ENCODE measurements around the gene DCBLD1. TPM values are rescaled to one million over a fixed set of nuclear protein-coding genes. Genes with fewer than 3 reads are reported as not detected.

Gene DCBLD1
- total RNA-seq, 2 experiments from 2014 or later: 5.6 to 6.2 TPM

- Mint-ChIP-seq H3K4me1 (no peaks in the 10 kb centered on the region), H3K27me3 (peaks cover 2% of the 10 kb centered on the region), H3K9me3 (no peaks in the 10 kb centered on the region), H3K27ac (no peak overlapping the region), H3K4me3 (no peak overlapping the region), H3K36me3 (no peaks in the 10 kb centered on the region)
- DNase-seq: no peak
- no peak for ATAC-seq (ENCODE audit: low read depth)
- POLR2A ChIA-PET: no interaction called here
These were observed 49.6 kb downstream of the DCBLD1 start for GRCh38 chr6:117531809-117532725.

GRCh38 chr6:117533775-117534174 is 51.3 kb downstream of the DCBLD1 start:
- Mint-ChIP-seq H3K27me3 (no peaks in the 10 kb centered on the region), H3K9me3 (no peaks in the 10 kb centered on the region), H3K36me3 (peaks cover 6% of the 10 kb centered on the region), H3K27ac (no peak overlapping the region), H3K4me1 (peaks cover 2% of the 10 kb centered on the region), H3K4me3 (no peak overlapping the region)
- POLR2A ChIA-PET: no interaction called here
- ATAC-seq (ENCODE audit: low read depth) (no peak), DNase-seq (no peak)

- no peak for DNase-seq
- H3K9me3 Mint-ChIP-seq: no peaks in the 10 kb centered on the region
- POLR2A ChIA-PET: no interaction called here
- H3K4me1 Mint-ChIP-seq: peaks cover 2% of the 10 kb centered on the region
- ATAC-seq (ENCODE audit: low read depth): no peak
- H3K27ac Mint-ChIP-seq: no peak overlapping the region
- H3K27me3 Mint-ChIP-seq: no peaks in the 10 kb centered on the region
- peaks cover 6% of the 10 kb centered on the region for H3K36me3 Mint-ChIP-seq
- H3K4me3 Mint-ChIP-seq: no peak overlapping the region
These were observed 52.5 kb downstream of the DCBLD1 start for GRCh38 chr6:117534974-117535373.

- H3K4me1 Mint-ChIP-seq: peaks cover 2% of the 10 kb centered on the region
- DNase-seq (no peak), ATAC-seq (ENCODE audit: low read depth) (no peak)
- POLR2A ChIA-PET: no interaction called here
- H3K27ac Mint-ChIP-seq: no peak overlapping the region
- no peaks in the 10 kb centered on the region for H3K27me3 Mint-ChIP-seq
- H3K36me3 Mint-ChIP-seq: peaks cover 13% of the 10 kb centered on the region
- no peaks in the 10 kb centered on the region for H3K9me3 Mint-ChIP-seq
- no peak overlapping the region for H3K4me3 Mint-ChIP-seq
These were observed 53.8 kb downstream of the DCBLD1 start for GRCh38 chr6:117536317-117536716.

GRCh38 chr6:117538615-117539014 is 56.1 kb downstream of the DCBLD1 start:
- Mint-ChIP-seq H3K4me3 (no peak overlapping the region), H3K27ac (no peak overlapping the region), H3K36me3 (peaks cover 13% of the 10 kb centered on the region), H3K4me1 (peaks cover 2% of the 10 kb centered on the region), H3K9me3 (no peaks in the 10 kb centered on the region), H3K27me3 (no peaks in the 10 kb centered on the region)
- POLR2A ChIA-PET: no interaction called here
- ATAC-seq (ENCODE audit: low read depth) (no peak), DNase-seq (no peak)

GRCh38 chr6:117540670-117541069 is 58.2 kb downstream of the DCBLD1 start:
- DNase-seq: no peak
- ATAC-seq (ENCODE audit: low read depth): no peak
- Mint-ChIP-seq H3K27me3 (no peaks in the 10 kb centered on the region), H3K4me3 (no peak overlapping the region), H3K27ac (no peak overlapping the region), H3K4me1 (peaks cover 2% of the 10 kb centered on the region), H3K9me3 (no peaks in the 10 kb centered on the region), H3K36me3 (peaks cover 15% of the 10 kb centered on the region)
- POLR2A ChIA-PET: no interaction called here

- no peak for ATAC-seq (ENCODE audit: low read depth)
- H3K9me3 Mint-ChIP-seq: no peaks in the 10 kb centered on the region
- DNase-seq: no peak
- H3K27me3 Mint-ChIP-seq: peaks cover 2% of the 10 kb centered on the region
- H3K27ac Mint-ChIP-seq: no peak overlapping the region
- POLR2A ChIA-PET: no interaction called here
- peaks cover 11% of the 10 kb centered on the region for H3K4me1 Mint-ChIP-seq
- H3K4me3 Mint-ChIP-seq: no peak overlapping the region
- H3K36me3 Mint-ChIP-seq: peaks cover 19% of the 10 kb centered on the region
These were observed 60.0 kb downstream of the DCBLD1 start for GRCh38 chr6:117542493-117542892.

- Mint-ChIP-seq H3K27me3 (peaks cover 2% of the 10 kb centered on the region), H3K4me3 (no peak overlapping the region), H3K36me3 (peaks cover 12% of the 10 kb centered on the region), H3K9me3 (no peaks in the 10 kb centered on the region), H3K4me1 (peaks cover 24% of the 10 kb centered on the region), H3K27ac (no peak overlapping the region)
- ATAC-seq (ENCODE audit: low read depth): no peak
- POLR2A ChIA-PET: no interaction called here
- DNase-seq: no peak
These were observed 62.2 kb downstream of the DCBLD1 start for GRCh38 chr6:117544716-117545115.

GRCh38 chr6:117545161-117545595 is 62.7 kb downstream of the DCBLD1 start:
- no peak for DNase-seq
- Mint-ChIP-seq H3K27ac (no peak overlapping the region), H3K4me1 (peaks cover 29% of the 10 kb centered on the region), H3K36me3 (peaks cover 10% of the 10 kb centered on the region), H3K27me3 (peaks cover 2% of the 10 kb centered on the region), H3K9me3 (no peaks in the 10 kb centered on the region), H3K4me3 (no peak overlapping the region)
- POLR2A ChIA-PET: no interaction called here
- ATAC-seq (ENCODE audit: low read depth): no peak

- Mint-ChIP-seq H3K27ac (peak overlapping the region; percentile 37), H3K4me3 (no peak overlapping the region), H3K27me3 (peaks cover 2% of the 10 kb centered on the region), H3K9me3 (no peaks in the 10 kb centered on the region), H3K4me1 (peaks cover 37% of the 10 kb centered on the region), H3K36me3 (peaks cover 5% of the 10 kb centered on the region)
- DNase-seq (no peak), ATAC-seq (ENCODE audit: low read depth) (no peak)
- POLR2A ChIA-PET: no interaction called here
These were observed 64.2 kb downstream of the DCBLD1 start for GRCh38 chr6:117546674-117547073.

GRCh38 chr6:117547688-117548621 is 65.5 kb downstream of the DCBLD1 start:
- Mint-ChIP-seq H3K4me1 (peaks cover 37% of the 10 kb centered on the region), H3K9me3 (no peaks in the 10 kb centered on the region), H3K27me3 (peaks cover 2% of the 10 kb centered on the region), H3K27ac (peak overlapping the region; percentile 84), H3K36me3 (peaks cover 5% of the 10 kb centered on the region), H3K4me3 (peak overlapping the region; percentile 83)
- DNase-seq (peak; percentile 62), ATAC-seq (ENCODE audit: low read depth) (peak; percentile 48)
- POLR2A ChIA-PET: interaction anchor here (0.6 to 3.6 kb wide), 4 partner anchors 54 to 1346 kb away, joined by 3 to 32 read pairs (median 12); partner anchors contain the start of genes DCBLD1 and GOPC

GRCh38 chr6:117548797-117549301 is 66.4 kb downstream of the DCBLD1 start:
- DNase-seq (no peak), ATAC-seq (ENCODE audit: low read depth) (peak; percentile 55)
- Mint-ChIP-seq H3K36me3 (peaks cover 5% of the 10 kb centered on the region), H3K9me3 (no peaks in the 10 kb centered on the region), H3K27me3 (peaks cover 2% of the 10 kb centered on the region), H3K4me3 (peak overlapping the region; percentile 83), H3K27ac (peak overlapping the region; percentile 89), H3K4me1 (peaks cover 37% of the 10 kb centered on the region)
- POLR2A ChIA-PET: interaction anchor here (2.3 to 3.6 kb wide), 2 partner anchors 53 to 66 kb away, joined by 20 to 32 read pairs; partner anchors contain the start of genes DCBLD1 and GOPC

GRCh38 chr6:117549611-117550010 is 67.1 kb downstream of the DCBLD1 start:
- ATAC-seq (ENCODE audit: low read depth): peak; percentile 11
- POLR2A ChIA-PET: interaction anchor here (2.3 to 3.6 kb wide), 2 partner anchors 53 to 67 kb away, joined by 20 to 32 read pairs; partner anchors contain the start of genes DCBLD1 and GOPC
- peaks cover 2% of the 10 kb centered on the region for H3K27me3 Mint-ChIP-seq
- peak overlapping the region; percentile 83 for H3K4me3 Mint-ChIP-seq
- no peaks in the 10 kb centered on the region for H3K9me3 Mint-ChIP-seq
- peaks cover 4% of the 10 kb centered on the region for H3K36me3 Mint-ChIP-seq
- H3K27ac Mint-ChIP-seq: peak overlapping the region; percentile 89
- DNase-seq: no peak
- peaks cover 37% of the 10 kb centered on the region for H3K4me1 Mint-ChIP-seq
